Ascending aorta (tissue), 2 donors: ENCODE results near the gene HPX. TPM values are rescaled to one million over a fixed set of nuclear protein-coding genes. Genes with fewer than 3 reads are reported as not detected.

Experiments
- DNase-seq, 2 donors: peaks; one replicate each; pipeline ENCODE4 v3.0.0-alpha.2; 2019; ENCODE audit warnings: low spot score in 2 of 2
- H3K27ac ChIP-seq, 2 donors: fragments of 200-600 bp; sonication (generic); one replicate each; pipeline ENCODE4 v1.5.1; 2016 to 2017; ENCODE audit warnings: mild to moderate bottlenecking in 1 of 2
- H3K27me3 ChIP-seq: fragments of 200-600 bp; sonication (generic); one replicate; pipeline ENCODE4 v1.5.1; 2017
- H3K36me3 ChIP-seq, 2 donors: fragments of 200-600 bp; sonication (generic); one replicate each; pipeline ENCODE4 v1.5.1; 2016
- H3K4me1 ChIP-seq, 2 donors: fragments of 200-600 bp; sonication (generic); one replicate each; pipeline ENCODE4 v1.5.1; 2016 to 2017; ENCODE audit warnings: mild to moderate bottlenecking in 1 of 2
- H3K4me3 ChIP-seq, 2 donors: fragments of 200-600 bp; sonication (generic); one replicate each; pipeline ENCODE4 v1.5.1; 2016 to 2017; ENCODE audit warnings: mild to moderate bottlenecking in 1 of 2
- H3K9me3 ChIP-seq, 2 donors: fragments of 200-600 bp; sonication (generic); one replicate each; pipeline ENCODE4 v1.5.1; 2016
- intact Hi-C: fragments of 100-400 bp; cut with DNase I; formaldehyde crosslinking; loops from one replicate; pipeline ENCODE4 v1.15.1; 2023
- total RNA-seq: library from RNA; depleted of rRNA; stranded (reverse); fragments of >200 nt; gene quantifications from one replicate; pipeline ENCODE4 v1.1.0, GENCODE V29; 2016
- TF ChIP-seq, protein P1 (sequence below), 3 experiments: fragments of 200-600 bp in 2 of 3; fragments of 450-650 bp in 1 of 3; sonication (generic) in 2 of 3; IDR thresholded peaks; one replicate each; pipeline ENCODE4 v1.5.1; 2016 to 2019; ENCODE audit warnings: antibody characterized with exemption in 3 of 3, mild to moderate bottlenecking in 1 of 3, moderate library complexity in 1 of 3

HPX gene
- total RNA-seq, 1 donor from 2014 or later: 16.8 TPM

DNA sequence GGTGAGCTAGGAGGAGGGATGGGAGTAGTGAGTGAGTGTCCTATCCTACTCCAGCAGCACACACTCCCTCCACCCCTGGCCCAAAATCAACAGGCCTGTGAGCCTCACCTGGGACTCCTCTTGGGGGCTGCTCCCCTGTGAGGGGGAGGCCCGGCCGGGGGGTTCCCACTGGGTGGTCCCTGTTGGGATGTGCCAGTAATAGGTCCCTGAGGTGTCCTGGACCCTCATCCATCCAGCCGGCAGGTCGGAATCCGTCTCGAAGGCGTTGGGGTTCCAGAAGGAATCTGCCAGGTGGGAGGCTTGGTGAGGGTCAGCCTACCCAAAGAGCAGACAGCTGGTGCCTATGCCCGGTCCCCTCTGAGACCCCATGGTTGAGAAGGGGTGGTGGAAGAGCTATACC lies 37.2 kb downstream of the HPX start:
- intact Hi-C loops: no loop called here
- no peak for DNase-seq
- Histone ChIP-seq H3K36me3 (peaks cover 30 to 47% of the 10 kb centered on the region in 2 donors), H3K4me3 (no peak overlapping the region), H3K9me3 (no peaks in the 10 kb centered on the region), H3K27me3 (no peaks in the 10 kb centered on the region), H3K27ac (no peak overlapping the region), H3K4me1 (peaks cover 0 to 3% of the 10 kb centered on the region in 2 donors)
- TF ChIP-seq, protein P1, sequence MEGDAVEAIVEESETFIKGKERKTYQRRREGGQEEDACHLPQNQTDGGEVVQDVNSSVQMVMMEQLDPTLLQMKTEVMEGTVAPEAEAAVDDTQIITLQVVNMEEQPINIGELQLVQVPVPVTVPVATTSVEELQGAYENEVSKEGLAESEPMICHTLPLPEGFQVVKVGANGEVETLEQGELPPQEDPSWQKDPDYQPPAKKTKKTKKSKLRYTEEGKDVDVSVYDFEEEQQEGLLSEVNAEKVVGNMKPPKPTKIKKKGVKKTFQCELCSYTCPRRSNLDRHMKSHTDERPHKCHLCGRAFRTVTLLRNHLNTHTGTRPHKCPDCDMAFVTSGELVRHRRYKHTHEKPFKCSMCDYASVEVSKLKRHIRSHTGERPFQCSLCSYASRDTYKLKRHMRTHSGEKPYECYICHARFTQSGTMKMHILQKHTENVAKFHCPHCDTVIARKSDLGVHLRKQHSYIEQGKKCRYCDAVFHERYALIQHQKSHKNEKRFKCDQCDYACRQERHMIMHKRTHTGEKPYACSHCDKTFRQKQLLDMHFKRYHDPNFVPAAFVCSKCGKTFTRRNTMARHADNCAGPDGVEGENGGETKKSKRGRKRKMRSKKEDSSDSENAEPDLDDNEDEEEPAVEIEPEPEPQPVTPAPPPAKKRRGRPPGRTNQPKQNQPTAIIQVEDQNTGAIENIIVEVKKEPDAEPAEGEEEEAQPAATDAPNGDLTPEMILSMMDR (IDR thresholded peaks at IDR 0.05): no peak

- intact Hi-C loops: no loop called here
- Histone ChIP-seq H3K36me3 (peaks cover 30 to 54% of the 10 kb centered on the region in 2 donors), H3K27ac (no peak overlapping the region)
Observed at GRCh38 chr11:6402561-6402981, 38.2 kb downstream of the HPX start.

GRCh38 chr11:6402061-6402470 lies 38.7 kb downstream of the HPX start:
- Histone ChIP-seq H3K9me3 (no peaks in the 10 kb centered on the region), H3K27me3 (no peaks in the 10 kb centered on the region), H3K27ac (no peak overlapping the region), H3K4me3 (no peak overlapping the region), H3K4me1 (peaks cover 0 to 7% of the 10 kb centered on the region in 2 donors), H3K36me3 (peaks cover 30 to 54% of the 10 kb centered on the region in 2 donors)
- TF ChIP-seq, protein P1 (IDR thresholded peaks at IDR 0.05): no peak
- intact Hi-C loops: no loop called here
- no peak for DNase-seq

More at GRCh38 chr11:6402561-6402981, 38.2 kb downstream of the HPX start:
- DNase-seq: no peak
- Histone ChIP-seq H3K9me3 (no peaks in the 10 kb centered on the region), H3K4me3 (no peak overlapping the region), H3K4me1 (peaks cover 0 to 7% of the 10 kb centered on the region in 2 donors), H3K27me3 (no peaks in the 10 kb centered on the region)
- TF ChIP-seq, protein P1 (IDR thresholded peaks at IDR 0.05): no peak

GRCh38 chr11:6401464-6401863 lies 39.3 kb downstream of the HPX start:
- no peak overlapping the region for H3K27ac ChIP-seq
- H3K4me3 ChIP-seq: no peak overlapping the region
- H3K9me3 ChIP-seq: no peaks in the 10 kb centered on the region
- H3K4me1 ChIP-seq: peaks cover 0 to 7% of the 10 kb centered on the region in 2 donors
- intact Hi-C loops: no loop called here
- H3K36me3 ChIP-seq: peaks cover 30 to 54% of the 10 kb centered on the region in 2 donors
- TF ChIP-seq, protein P1 (IDR thresholded peaks at IDR 0.05): no peak
- H3K27me3 ChIP-seq: no peaks in the 10 kb centered on the region
- DNase-seq: no peak

DNA sequence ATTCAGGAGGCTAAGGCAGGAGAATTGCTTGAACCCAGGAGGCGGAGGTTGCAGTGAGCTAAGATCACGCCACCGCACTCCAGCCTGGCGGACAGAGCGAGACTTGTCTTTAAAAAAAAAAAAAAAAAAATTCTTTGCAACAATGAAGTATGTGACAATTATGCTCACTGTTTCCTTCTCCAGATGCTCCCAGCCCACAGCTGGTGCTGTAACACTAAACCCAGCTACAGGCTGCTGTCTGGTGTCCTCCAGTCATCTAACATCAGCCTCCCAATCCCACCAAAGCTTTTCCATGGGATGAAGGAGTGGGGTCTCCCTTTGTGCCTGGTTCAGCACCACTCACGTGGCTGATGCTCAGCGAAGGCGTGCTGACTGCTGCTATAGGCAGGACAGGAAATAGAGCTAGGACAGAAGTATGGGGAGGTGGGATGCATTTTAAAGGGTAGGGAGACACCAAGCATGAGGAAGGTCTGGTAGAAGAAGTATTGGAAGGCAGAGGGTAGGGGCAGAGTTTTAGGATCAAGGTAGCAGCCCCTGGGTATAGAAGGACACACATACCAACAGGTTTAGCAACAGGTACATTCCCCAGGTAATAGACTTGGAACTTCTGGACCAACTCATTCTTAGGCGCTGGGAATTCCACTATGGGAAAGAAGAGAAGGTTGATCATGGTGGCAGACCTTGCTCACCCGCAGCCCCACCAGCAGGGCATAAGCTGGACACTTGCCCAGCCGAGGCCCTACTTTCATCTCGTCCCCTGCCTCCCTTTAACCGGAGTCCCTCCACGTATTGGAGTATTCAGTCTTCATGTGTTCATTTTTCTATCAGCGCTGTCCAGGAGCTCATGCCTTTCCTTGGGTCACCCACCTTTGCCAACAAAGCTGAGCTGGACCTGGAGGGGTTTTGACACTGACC lies 40.1 kb downstream of the HPX start:
- DNase-seq: no peak
- peaks cover 35 to 58% of the 10 kb centered on the region in 2 donors for H3K36me3 ChIP-seq
- H3K9me3 ChIP-seq: no peaks in the 10 kb centered on the region
- H3K27ac ChIP-seq: no peak overlapping the region
- TF ChIP-seq, protein P1 (IDR thresholded peaks at IDR 0.05): no peak
- no peaks in the 10 kb centered on the region for H3K27me3 ChIP-seq
- intact Hi-C loops: no loop called here
- H3K4me1 ChIP-seq: peaks cover 0 to 7% of the 10 kb centered on the region in 2 donors
- H3K4me3 ChIP-seq: no peak overlapping the region
